Activated T-helper 1 cell treated with anti-CD3 and anti-CD28 coated beads, Interleukin-12 subunit alpha, Interleukin-12 subunit beta, Interleukin-2, Interleukin-4 antibody, amounts not matched to agents 30 ng/mL and 10 ng/mL and 1 ng/mL, durations not matched to agents 14 hours and 24 hours and 36 hours (primary cell): Measurements from ENCODE around the gene NPAS2. TPM values are rescaled to one million over a fixed set of nuclear protein-coding genes. Genes with fewer than 3 reads are reported as not detected.

Experiments used
- DNase-seq: peaks from one replicate; pipeline ENCODE4 v3.0.0; 2021; ENCODE audit warnings: low spot score
- H3K27ac Mint-ChIP-seq: one replicate; pipeline ENCODE4 v1.8.0; 2021; ENCODE audit warnings: mild to moderate bottlenecking, mixed read lengths
- H3K27me3 Mint-ChIP-seq: one replicate; pipeline ENCODE4 v1.8.0; 2022; ENCODE audit warnings: mild to moderate bottlenecking, moderate library complexity, mixed read lengths; ENCODE audit not compliant: insufficient read depth
- H3K36me3 Mint-ChIP-seq: one replicate; pipeline ENCODE4 v1.8.0; 2021; ENCODE audit warnings: low read depth, mixed read lengths
- H3K4me1 Mint-ChIP-seq: one replicate; pipeline ENCODE4 v1.8.0; 2021; ENCODE audit warnings: low read depth, mixed read lengths
- H3K4me3 Mint-ChIP-seq: one replicate; pipeline ENCODE4 v1.8.0; 2021; ENCODE audit warnings: mild to moderate bottlenecking, moderate library complexity, mixed read lengths
- H3K9me3 Mint-ChIP-seq: one replicate; pipeline ENCODE4 v1.8.0; 2021; ENCODE audit warnings: mixed read lengths
- intact Hi-C: fragments of 100-400 bp; cut with micrococcal nuclease; formaldehyde crosslinking; loops from one replicate; pipeline ENCODE4 v1.15.1; 2024
- total RNA-seq: library from RNA; stranded (reverse); gene quantifications from 2 replicates; pipeline ENCODE4 v1.2.3, GENCODE V29; 2022

NPAS2 gene
- total RNA-seq, 1 donor from 2014 or later, result 7.5 TPM

DNA sequence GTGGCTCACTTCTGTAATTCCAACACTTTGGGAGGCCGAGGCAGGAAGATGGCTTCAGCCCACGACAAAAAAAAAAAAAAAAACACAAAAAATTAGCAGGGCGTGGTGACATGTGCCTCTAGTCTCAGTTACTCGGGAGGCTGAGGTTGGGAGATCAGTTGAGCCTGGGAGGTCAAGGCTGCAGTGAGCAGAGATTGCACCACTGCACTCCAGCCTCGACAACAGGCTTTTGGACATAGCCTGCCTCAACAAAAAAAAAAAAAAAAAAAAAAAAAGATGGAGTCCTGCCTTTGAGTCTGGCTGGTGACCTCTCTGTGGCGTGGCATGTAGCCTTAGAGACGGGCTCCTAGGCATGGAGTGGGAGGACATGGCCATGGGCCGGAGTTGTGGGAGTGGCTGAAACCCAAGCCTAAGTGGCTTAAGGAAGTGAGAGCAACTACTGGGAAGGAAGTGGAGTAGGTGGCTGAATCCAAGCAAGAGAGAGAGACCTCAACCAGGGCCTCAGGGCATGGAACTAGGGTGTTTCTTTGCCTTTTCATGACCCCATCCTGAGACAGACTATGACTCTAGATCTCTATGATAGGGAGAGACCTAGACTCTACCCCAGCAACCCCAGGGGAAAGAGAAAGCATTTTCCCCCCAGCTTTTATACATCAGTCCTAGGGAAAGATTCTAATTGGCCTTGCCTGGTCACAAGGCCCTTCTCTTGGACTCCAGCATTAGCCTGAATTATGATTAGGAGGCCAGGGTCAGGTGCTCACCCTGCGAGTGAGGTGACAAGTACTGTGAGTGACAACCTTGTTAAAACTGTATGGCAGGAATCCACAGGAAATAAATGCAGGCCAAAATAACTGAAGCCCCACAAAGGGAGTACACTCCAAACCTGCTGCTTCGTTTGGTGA is 34.2 kb downstream of the NPAS2 start:
- no peaks in the 10 kb centered on the region for H3K9me3 Mint-ChIP-seq
- H3K36me3 Mint-ChIP-seq, result no peaks in the 10 kb centered on the region
- H3K4me3 Mint-ChIP-seq, result no peak overlapping the region
- no peak for DNase-seq
- intact Hi-C loops, result no loop called here
- H3K27me3 Mint-ChIP-seq, result no peaks in the 10 kb centered on the region
- H3K4me1 Mint-ChIP-seq, result no peaks in the 10 kb centered on the region
- no peak overlapping the region for H3K27ac Mint-ChIP-seq

DNA sequence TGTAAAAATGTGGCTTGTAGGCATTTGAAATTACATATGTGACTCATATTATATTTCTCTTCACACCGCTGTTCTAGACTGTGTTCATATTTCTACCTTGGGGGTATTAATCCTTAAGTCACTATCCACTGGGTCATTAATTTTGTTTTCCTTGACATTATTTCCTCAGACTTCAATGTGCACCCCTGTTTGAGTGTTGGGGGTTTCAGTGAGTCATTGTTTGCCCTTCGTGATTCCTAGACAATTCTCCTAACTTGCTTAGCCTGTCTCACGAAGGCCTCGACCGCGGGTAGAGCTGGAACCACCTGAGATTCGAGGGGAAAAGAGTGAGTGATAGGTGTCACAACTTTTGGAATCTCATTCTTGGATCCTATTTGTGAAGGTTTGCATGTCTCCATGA is 35.1 kb downstream of the NPAS2 start:
- no peak overlapping the region for H3K27ac Mint-ChIP-seq
- intact Hi-C loops, result no loop called here
- H3K36me3 Mint-ChIP-seq, result no peaks in the 10 kb centered on the region
- H3K4me1 Mint-ChIP-seq, result no peaks in the 10 kb centered on the region
- DNase-seq, result no peak
- no peaks in the 10 kb centered on the region for H3K27me3 Mint-ChIP-seq
- H3K4me3 Mint-ChIP-seq, result no peak overlapping the region
- no peaks in the 10 kb centered on the region for H3K9me3 Mint-ChIP-seq

DNA sequence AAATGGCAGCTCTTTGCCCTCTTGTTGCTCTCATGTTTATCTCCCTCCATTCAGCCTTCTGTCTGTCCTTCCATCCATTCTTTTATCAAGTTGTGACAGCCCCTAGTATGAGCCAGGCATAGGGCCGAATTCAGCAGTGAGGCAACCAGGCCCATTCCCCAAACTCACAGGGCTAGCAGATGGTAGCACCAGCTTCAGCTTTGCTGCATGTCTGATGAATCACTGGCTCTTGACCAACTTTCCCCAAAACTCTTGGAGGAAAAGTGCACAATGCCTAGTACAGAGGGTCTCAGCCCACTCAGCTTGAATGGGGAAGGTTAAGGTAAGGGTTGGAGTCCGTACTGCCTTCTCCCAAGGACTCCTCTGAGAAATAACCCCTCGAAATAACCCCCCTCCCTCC is 35.7 kb downstream of the NPAS2 start:
- H3K9me3 Mint-ChIP-seq, result no peaks in the 10 kb centered on the region
- H3K4me1 Mint-ChIP-seq, result no peaks in the 10 kb centered on the region
- no peak overlapping the region for H3K4me3 Mint-ChIP-seq
- no peak for DNase-seq
- intact Hi-C loops, result no loop called here
- H3K27me3 Mint-ChIP-seq, result no peaks in the 10 kb centered on the region
- H3K36me3 Mint-ChIP-seq, result no peaks in the 10 kb centered on the region
- H3K27ac Mint-ChIP-seq, result no peak overlapping the region

DNA sequence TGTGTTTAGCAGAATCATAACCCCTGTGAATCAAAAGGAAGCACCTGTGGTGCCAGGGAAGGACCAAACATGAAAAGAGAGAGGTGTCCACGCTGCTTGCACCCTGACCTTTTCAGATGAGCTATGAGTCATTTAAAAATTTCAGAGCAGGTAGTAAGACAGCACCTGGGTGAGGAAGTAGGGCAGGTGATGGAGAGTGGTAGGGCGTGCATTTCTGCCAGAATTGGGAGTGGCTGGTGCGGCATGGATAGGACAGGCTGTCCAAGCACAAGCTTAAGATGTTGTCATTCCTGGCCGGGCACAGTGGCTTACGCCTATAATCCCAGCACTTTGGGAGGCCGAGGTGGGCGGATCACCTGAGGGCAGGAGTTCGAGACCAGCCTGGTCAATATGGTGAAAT is 36.8 kb downstream of the NPAS2 start:
- intact Hi-C loops, result no loop called here
- DNase-seq, result no peak
- no peaks in the 10 kb centered on the region for H3K27me3 Mint-ChIP-seq
- no peak overlapping the region for H3K27ac Mint-ChIP-seq
- no peaks in the 10 kb centered on the region for H3K4me1 Mint-ChIP-seq
- H3K36me3 Mint-ChIP-seq, result no peaks in the 10 kb centered on the region
- no peaks in the 10 kb centered on the region for H3K9me3 Mint-ChIP-seq
- no peak overlapping the region for H3K4me3 Mint-ChIP-seq

DNA sequence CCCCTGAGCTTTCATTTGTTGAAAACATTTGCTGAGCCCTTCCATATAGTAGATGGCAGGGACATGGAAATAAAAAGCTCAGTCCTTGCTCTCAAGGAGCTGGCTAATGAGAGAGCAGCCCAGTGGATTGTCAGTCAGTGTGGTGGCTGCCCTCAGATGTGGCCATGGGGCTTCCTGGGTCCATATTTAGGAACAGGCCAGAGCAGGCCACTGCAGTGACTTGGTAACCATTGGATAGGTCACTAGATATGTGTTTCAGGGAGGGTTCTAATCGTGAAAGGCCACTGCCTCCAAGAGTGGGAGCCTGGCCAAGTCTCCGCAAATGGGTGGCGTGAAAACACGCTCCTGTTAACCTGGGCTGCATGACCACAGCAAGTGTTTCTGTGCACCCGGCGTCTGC is 37.4 kb downstream of the NPAS2 start:
- Mint-ChIP-seq H3K9me3 (no peaks in the 10 kb centered on the region), H3K27ac (no peak overlapping the region), H3K36me3 (no peaks in the 10 kb centered on the region), H3K4me3 (no peak overlapping the region), H3K4me1 (no peaks in the 10 kb centered on the region), H3K27me3 (no peaks in the 10 kb centered on the region)
- no peak for DNase-seq
- intact Hi-C loops, result no loop called here

DNA sequence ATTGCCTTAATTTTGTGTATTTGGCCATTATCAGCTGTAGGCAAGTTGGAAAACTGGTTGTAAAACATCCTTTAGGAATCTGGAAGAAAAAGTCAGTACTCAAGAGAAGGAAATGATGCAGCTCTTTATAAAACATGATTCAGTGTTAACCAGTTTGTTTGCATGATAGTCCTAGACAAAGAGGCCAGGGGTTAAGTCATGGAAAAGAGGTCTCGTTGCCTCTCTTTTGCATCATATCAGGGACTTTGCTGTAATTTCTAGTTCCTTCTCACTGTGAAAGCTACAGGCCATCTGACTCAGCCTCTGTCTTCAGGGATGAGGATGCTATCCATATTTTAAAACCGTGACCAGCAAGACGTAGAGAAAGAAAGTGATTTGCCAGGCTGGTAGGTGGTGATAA is 38.0 kb downstream of the NPAS2 start:
- Mint-ChIP-seq H3K9me3 (no peaks in the 10 kb centered on the region), H3K4me1 (no peaks in the 10 kb centered on the region), H3K4me3 (no peak overlapping the region), H3K27ac (no peak overlapping the region), H3K27me3 (no peaks in the 10 kb centered on the region), H3K36me3 (no peaks in the 10 kb centered on the region)
- intact Hi-C loops, result no loop called here
- DNase-seq, result no peak

DNA sequence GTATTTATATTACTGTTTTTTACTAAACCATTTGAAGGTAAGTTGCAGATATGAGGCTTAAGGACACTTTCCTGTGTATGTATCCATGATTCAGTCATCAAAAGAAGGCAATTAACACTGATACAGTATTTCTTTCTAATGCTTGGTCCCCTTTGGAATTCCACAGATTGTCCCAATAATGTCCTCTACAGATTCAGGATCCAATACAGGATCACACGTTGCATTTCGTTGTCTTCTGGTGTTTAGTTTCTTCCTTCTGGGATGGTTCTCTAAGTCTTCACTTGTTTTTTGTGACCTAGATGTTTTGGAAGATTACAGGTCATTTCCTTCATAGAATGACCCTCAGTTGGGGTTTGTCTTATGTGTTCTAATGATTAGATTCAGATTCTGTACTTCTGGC is 40.0 kb downstream of the NPAS2 start:
- H3K4me1 Mint-ChIP-seq, result no peaks in the 10 kb centered on the region
- H3K27ac Mint-ChIP-seq, result no peak overlapping the region
- no peaks in the 10 kb centered on the region for H3K27me3 Mint-ChIP-seq
- intact Hi-C loops, result no loop called here
- no peaks in the 10 kb centered on the region for H3K36me3 Mint-ChIP-seq
- no peak for DNase-seq
- H3K9me3 Mint-ChIP-seq, result no peaks in the 10 kb centered on the region
- H3K4me3 Mint-ChIP-seq, result no peak overlapping the region

DNA sequence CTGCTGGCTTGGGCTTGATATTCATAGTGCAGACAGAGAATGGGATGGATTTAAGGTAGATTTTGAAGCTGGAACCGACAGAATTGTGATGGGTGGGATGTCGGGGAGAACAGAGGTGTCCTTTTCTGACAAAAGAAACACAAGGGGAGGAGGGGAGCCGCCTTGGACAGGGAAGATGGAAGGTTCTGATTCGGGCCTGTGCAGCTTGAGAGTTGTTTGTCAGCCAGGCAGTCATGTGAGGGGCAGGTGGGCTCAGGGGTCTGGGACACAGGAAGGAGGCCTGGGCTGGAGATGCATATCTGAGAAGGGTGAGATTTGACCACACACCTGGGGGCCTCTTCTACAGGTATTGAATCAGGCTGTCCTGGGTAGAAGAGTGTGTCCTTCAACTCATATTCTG is 41.4 kb downstream of the NPAS2 start:
- Mint-ChIP-seq H3K27ac (no peak overlapping the region), H3K4me3 (no peak overlapping the region), H3K27me3 (no peaks in the 10 kb centered on the region), H3K36me3 (no peaks in the 10 kb centered on the region), H3K9me3 (no peaks in the 10 kb centered on the region), H3K4me1 (no peaks in the 10 kb centered on the region)
- intact Hi-C loops, result no loop called here
- no peak for DNase-seq

DNA sequence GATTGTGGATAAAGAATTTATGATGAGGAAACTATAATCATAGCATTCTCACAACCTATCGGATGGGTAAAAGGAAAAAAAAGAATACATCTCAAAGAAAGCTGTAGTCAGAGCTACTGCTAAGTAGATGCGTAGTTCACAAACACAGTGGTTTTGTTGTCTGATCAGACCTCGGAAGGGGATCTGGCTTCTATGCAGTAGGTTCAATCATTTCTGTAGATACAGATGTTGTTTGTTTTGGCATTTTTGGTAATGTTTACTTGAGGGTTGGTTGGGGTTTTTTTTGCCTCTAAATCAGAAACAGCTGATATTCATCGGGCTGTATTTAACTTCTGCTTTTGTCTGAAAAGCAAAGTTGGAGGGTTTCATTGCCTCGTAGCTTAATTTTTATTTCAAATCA is 42.1 kb downstream of the NPAS2 start:
- intact Hi-C loops, result no loop called here
- H3K27me3 Mint-ChIP-seq, result no peaks in the 10 kb centered on the region
- H3K9me3 Mint-ChIP-seq, result no peaks in the 10 kb centered on the region
- H3K36me3 Mint-ChIP-seq, result no peaks in the 10 kb centered on the region
- H3K4me1 Mint-ChIP-seq, result no peaks in the 10 kb centered on the region
- H3K4me3 Mint-ChIP-seq, result no peak overlapping the region
- DNase-seq, result no peak
- H3K27ac Mint-ChIP-seq, result no peak overlapping the region

DNA sequence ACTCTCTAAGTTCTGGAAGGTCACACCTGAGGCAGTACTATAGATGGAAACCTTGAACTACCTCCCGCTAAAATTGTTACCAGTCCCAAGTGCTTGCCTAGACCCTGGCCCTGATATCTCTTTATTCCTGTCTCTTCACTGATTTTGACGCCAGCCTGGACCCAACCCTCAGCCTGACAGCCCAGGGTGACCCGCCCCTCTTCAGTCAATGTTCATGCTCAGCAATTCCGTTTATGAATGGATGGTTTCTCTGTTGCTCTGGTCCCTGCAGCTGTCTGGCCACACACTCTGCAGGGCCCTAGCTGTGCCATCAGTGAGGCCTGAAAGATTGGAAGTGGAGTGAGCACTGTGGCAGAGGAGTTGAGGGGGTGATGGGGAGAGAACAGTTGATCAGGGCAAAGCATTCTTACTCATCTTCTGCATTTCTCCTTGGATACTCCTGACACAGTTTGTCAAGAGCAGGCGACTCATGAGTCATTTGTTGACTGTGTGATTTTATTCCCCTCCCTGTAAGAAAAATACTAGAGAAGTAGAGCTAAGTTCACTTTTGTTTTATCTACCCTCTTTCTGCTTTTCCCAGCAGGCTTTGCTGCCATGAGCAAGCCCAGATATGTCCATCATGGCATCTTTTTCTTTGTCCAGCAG is 46.0 kb downstream of the NPAS2 start:
- Mint-ChIP-seq H3K4me3 (no peak overlapping the region), H3K4me1 (no peaks in the 10 kb centered on the region), H3K27me3 (no peaks in the 10 kb centered on the region), H3K9me3 (peaks cover 9% of the 10 kb centered on the region), H3K27ac (no peak overlapping the region), H3K36me3 (no peaks in the 10 kb centered on the region)
- no peak for DNase-seq
- intact Hi-C loops, result no loop called here

DNA sequence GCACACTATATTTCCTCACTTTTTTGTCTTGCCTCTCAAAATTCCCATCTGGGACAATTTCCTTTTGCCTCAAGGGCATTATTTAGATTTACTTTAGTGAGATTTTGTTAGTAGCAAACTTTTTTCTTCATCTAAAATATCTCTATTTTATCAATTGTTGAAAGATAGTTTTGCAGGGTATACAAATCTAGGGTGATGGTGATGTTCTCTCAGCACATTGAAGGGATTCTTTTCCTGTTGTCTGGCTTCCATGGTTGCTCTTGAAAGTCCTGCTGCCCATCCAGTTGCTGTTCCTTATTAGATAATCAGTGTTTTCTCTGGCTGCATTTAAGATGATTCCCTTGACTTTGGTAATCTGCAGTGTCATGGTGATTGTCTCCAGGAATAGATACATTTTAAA is 48.1 kb downstream of the NPAS2 start:
- Mint-ChIP-seq H3K9me3 (peaks cover 9% of the 10 kb centered on the region), H3K27me3 (no peaks in the 10 kb centered on the region), H3K4me3 (no peak overlapping the region), H3K4me1 (no peaks in the 10 kb centered on the region), H3K27ac (no peak overlapping the region), H3K36me3 (no peaks in the 10 kb centered on the region)
- DNase-seq, result no peak
- intact Hi-C loops, result no loop called here

DNA sequence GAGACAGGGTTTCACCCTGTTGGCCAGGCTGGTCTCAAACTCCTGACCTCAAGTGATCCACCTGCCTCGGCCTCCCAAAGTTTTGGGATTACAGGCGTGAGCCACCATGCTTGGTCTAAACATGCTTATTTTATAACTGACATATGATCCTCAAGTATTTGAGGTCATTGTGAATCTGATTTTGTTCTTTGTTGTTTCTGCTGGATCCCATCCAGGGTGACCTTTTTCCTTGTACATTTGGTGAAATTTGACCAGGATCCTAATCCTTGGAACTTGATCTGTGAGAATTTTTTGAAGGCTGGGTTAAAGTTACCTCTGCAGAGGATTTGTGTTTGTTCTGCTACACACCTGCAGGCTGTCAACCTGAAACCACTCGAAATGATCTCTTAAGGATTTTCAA is 49.2 kb downstream of the NPAS2 start:
- no peak overlapping the region for H3K4me3 Mint-ChIP-seq
- no peaks in the 10 kb centered on the region for H3K4me1 Mint-ChIP-seq
- no peaks in the 10 kb centered on the region for H3K27me3 Mint-ChIP-seq
- H3K36me3 Mint-ChIP-seq, result no peaks in the 10 kb centered on the region
- DNase-seq, result no peak
- no peak overlapping the region for H3K27ac Mint-ChIP-seq
- peaks cover 9% of the 10 kb centered on the region for H3K9me3 Mint-ChIP-seq
- intact Hi-C loops, result no loop called here

DNA sequence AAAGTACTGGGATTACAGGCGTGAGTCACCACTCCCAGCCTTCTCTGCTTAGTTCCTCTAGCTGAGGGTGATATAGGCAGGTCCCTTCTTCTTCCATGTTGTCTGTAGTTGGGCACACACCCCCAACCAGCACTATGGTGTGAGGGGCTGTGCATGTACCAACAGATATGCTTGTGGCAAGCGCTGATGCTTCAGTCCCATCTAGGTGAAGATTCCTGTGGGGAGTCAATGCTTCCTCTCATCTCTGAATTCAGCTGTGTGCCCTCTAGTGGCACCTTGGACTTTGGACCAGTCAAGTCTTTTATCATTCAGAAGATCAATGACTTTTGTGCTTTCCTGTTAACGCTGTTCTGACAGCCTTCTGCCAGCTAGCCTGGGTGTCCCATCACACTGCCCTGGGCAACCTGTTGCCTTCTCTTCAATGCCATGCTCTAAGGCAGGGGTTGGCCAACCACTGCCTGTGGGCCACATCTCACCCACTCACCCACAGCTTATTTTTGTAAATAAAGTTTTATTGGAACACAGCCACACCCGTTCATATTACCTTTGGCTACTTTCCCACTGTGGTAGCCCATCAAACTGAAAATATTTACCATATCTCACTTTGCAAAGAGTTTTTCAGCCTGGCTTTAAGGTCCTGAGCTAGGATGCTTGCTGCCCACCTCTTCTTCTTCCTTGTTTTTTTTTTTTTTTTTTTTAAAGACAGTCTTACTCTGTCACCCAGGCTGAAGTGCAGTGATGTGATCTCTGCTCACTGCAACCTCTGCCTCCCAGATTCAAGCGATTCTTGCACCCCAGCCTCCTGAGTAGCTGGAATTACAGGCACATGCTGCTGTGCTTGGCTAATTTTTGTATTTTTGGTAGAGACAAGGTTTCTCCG is 51.0 kb downstream of the NPAS2 start:
- Mint-ChIP-seq H3K36me3 (no peaks in the 10 kb centered on the region), H3K9me3 (peaks cover 9% of the 10 kb centered on the region)

More for the DNA sequence above, 51.0 kb downstream of the NPAS2 start:
- intact Hi-C loops, result no loop called here
- Mint-ChIP-seq H3K27me3 (no peaks in the 10 kb centered on the region), H3K4me1 (peaks cover under 1% of the 10 kb centered on the region), H3K27ac (no peak overlapping the region), H3K4me3 (no peak overlapping the region)
- DNase-seq, result no peak
